GM12801 (cell line): ENCODE results near the gene BIRC6.

Experiments used
- CTCF ChIP-seq: IDR thresholded peaks from one replicate; pipeline ENCODE4 v1.5.1; 2011; ENCODE audit warnings: control low read depth; ENCODE audit not compliant: insufficient read length; ENCODE audit errors: extremely low read depth

The BIRC6 gene

DNA sequence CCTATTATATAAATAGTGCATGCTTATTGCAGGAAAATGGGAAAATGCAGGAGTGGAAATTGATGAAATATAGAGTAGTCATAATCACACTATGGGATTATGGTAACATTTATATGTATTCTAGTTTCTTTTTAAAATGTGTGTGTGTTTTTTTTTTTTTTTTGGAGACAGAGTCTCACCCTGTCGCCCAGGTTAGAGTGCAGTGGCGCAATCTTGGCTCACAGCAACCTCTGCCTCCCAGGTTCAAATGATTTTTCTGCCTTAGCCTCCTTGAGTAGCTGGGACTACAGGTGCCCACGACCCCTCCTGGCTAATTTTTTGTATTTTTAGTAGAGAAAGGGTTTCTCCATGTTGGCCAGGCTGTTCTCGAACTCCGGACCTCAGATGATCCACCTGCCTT lies 47.0 kb downstream of the BIRC6 start:
- TF ChIP-seq CTCF, result no peak

DNA sequence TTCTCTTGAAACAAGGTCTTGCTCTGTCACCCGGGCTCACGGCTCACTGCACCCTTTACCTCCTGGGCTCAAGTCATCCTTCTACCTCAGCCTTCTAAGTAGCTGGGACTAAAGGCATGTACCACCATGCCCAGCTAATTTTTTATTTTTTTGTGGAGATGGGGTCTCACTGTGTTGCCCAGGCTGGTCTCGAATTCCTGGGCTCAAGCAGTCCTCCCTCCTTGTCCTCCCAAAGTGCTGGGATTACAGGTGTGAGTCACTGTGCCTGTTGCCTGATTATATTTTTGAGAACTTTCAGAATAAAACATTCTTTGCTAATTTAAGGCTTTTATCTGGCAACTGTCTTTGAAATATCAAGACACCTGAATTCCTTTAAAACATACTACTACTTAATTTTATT lies 47.9 kb downstream of the BIRC6 start:
- TF ChIP-seq CTCF, result no peak

DNA sequence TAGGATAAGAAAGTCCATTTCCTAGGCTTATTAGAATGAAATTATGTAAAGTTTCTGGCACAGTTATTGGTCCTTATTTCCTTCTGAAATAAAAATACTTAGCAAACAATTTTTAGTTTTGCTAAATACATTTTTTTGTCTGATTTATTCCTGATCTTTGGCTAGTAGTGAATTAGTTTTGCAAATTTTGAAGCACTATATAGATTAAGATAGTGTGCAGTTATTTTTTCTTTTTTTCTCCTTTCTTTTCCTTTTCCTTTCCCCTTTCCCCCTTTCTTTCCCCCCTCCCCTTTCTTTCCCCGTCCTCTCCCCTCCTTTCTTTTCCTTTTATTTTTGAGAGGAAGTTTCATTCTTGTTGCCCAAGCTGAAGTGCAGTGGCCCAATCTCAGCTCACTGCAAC lies 59.7 kb downstream of the BIRC6 start:
- no peak for TF ChIP-seq CTCF

DNA sequence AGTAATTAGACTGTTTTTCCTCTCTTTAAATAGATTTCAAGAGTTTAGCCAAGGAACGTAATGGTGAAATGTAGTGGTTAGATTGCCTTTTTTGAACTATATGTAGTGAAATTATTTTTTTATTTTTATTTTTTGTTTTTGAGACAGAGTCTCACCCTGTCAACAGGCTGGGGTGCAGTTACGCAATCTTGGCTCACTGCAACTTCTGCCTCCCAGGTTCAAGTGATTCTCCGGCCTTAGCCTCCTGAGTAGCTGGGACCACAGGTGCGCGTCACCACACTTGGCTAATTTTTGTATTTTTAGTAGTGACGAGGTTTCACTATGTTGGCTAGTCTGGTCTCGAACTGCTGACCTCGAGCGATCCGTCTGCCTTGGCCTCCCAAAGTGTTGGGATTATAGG lies 60.8 kb downstream of the BIRC6 start:
- no peak for TF ChIP-seq CTCF

DNA sequence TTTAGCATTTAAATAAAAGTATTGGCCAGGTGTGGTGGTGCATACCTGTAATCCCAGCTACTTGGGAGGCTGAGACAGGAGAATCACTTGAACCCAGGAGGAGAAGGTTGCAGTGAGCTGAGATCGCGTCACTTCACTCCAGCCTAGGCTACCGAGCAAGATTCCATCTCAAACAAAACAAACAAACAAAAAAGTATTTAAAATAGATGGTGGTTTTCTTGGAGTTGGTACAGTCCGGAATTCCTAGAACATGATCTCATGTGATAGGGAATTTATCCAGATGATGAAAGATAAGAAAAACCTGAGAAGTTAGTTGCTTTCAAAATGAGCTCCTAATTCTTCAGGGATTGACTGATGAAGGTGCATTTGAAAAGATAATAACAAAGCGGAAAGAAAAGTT lies 62.0 kb downstream of the BIRC6 start:
- TF ChIP-seq CTCF, result no peak

DNA sequence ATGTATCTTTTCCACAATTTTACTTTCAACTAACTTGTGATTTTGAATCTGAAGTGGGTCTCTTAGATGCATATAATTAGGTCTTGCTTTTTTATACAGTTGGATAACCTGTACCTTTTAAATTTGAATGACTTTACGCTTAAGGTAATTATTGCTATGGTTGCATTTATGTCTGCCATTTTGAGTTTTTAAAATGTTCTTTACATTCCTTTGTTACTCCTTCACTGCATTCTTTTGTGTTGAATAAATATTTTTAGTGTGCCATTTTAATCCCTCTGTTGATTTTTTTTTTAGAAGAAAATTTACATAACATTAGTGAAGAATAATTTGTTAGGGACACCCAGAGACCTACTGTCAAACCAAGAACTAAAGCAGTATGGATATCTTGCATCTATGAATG lies 65.3 kb downstream of the BIRC6 start:
- no peak for TF ChIP-seq CTCF

DNA sequence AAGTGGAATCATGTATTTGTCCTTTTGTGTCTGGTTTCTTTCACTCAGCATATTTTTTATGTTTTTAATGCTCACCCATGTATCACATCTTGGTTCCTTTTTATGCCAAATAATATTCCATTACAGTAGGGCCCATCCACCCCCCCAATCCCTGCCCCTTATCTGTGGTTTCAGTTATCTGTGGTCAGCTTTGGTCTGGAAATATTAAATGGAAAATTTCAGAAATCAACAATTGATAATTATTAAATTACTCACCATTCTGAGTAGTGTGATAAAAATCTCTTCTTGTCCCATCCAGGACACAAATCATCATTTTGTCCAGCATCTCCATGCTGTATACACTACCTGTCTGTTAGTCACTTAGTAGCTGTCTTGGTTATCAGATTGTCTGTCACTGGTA lies 66.7 kb downstream of the BIRC6 start:
- no peak for TF ChIP-seq CTCF

DNA sequence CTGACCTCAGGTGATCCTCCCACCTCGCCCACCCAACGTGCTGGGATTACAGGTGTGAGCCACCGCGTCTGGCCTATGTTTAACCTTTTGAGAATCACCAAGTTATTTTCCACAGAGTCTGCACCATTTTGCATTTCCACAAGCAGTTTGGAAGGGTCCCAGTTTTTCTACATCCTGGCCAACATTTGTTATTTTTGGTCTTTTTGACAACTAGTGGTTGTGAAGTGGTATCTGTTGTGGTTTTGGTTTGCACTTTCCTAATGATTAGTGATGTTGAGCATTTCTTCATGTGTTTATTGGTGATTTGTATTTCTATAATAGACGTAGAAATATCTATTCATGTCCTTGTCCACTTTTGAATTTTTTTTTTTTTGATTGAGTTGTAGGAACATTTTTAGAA lies 67.9 kb downstream of the BIRC6 start:
- TF ChIP-seq CTCF, result no peak
